H1 (cell line): ENCODE results near the gene MTERF1. TPM values are rescaled to one million over a fixed set of nuclear protein-coding genes. Genes with fewer than 3 reads are reported as not detected.

Experiments used
- CTCF ChIA-PET: fragments of 300-600 bp; sonication (Branson Sonifier 250); formaldehyde crosslinking; loops from one replicate; lab custom pipeline; 2021; ENCODE audit not compliant: partially characterized antibody; lab: Charles Lee
- POLR2A ChIA-PET: fragments of 300-600 bp; sonication (Branson Sonifier 250); formaldehyde crosslinking; loops from one replicate; lab custom pipeline; 2021; ENCODE audit warnings: inconsistent platforms; ENCODE audit not compliant: partially characterized antibody; lab: Charles Lee
- DNase-seq, 2 experiments: peaks; one replicate each; pipeline versions ENCODE4 v3.0.0 to v3.0.0-alpha.2; 2010 to 2022; ENCODE audit warnings: low spot score in 2 of 2, low read depth in 1 of 2, mixed read lengths in 1 of 2
- FAIRE-seq: peaks from 2 replicates; lab custom pipeline; 2011; peaks lifted over from hg19 to GRCh38; lab: Jason Lieb, UNC
- H2AFZ ChIP-seq: 2 replicates; pipeline ENCODE4 v1.8.1; 2012; ENCODE audit warnings: low read length, inconsistent platforms
- H2AK5ac ChIP-seq: 2 replicates; pipeline ENCODE4 v1.6.1; 2013; ENCODE audit warnings: low read depth, low read length
- H2BK120ac ChIP-seq: replicated peaks from 2 replicates; pipeline ENCODE3; 2013; ENCODE audit warnings: low read depth, low read length, inconsistent platforms
- H2BK12ac ChIP-seq: 2 replicates; pipeline ENCODE4 v1.6.1; 2013; ENCODE audit warnings: low read depth, low read length
- H2BK15ac ChIP-seq: 2 replicates; pipeline ENCODE4 v1.6.1; 2013; ENCODE audit warnings: low read length
- H2BK20ac ChIP-seq: 2 replicates; pipeline ENCODE4 v1.6.1; 2013; ENCODE audit warnings: low read length
- H2BK5ac ChIP-seq: 2 replicates; pipeline ENCODE4 v1.6.1; 2013; ENCODE audit warnings: low read depth, low read length
- H3K14ac ChIP-seq: 2 replicates; pipeline ENCODE4 v1.6.1; 2013; ENCODE audit warnings: inconsistent platforms; ENCODE audit not compliant: insufficient read length
- H3K18ac ChIP-seq: 2 replicates; pipeline ENCODE4 v1.6.1; 2013; ENCODE audit warnings: low read length; ENCODE audit errors: extremely low read depth
- H3K23ac ChIP-seq: 2 replicates; pipeline ENCODE4 v1.6.1; 2013; ENCODE audit warnings: inconsistent platforms; ENCODE audit not compliant: insufficient read length
- H3K23me2 ChIP-seq: 2 replicates; pipeline ENCODE4 v1.6.1; 2013; ENCODE audit warnings: low read depth, low read length
- H3K27ac ChIP-seq: 2 replicates; pipeline ENCODE4 v1.6.1; 2011; ENCODE audit warnings: low read depth, low read length, inconsistent platforms
- H3K27me3 ChIP-seq, 4 experiments: replicated peaks in 1 of 4; 1 replicate in 1 of 4; 2 replicates in 3 of 4; pipeline versions ENCODE4 v1.6.1 to v1.8.1; 2011 to 2013; ENCODE audit warnings: low read length in 3 of 4, mild to moderate bottlenecking in 3 of 4, inconsistent platforms in 2 of 4, mixed read lengths in 2 of 4, moderate library complexity in 1 of 4; ENCODE audit not compliant: control insufficient read depth in 3 of 4, insufficient read depth in 3 of 4; ENCODE audit errors: extremely low read depth in 1 of 4
- H3K36me3 ChIP-seq, 4 experiments: 2 replicates each; pipeline versions ENCODE4 v1.6.1 to v1.8.1; 2011 to 2013; ENCODE audit warnings: mild to moderate bottlenecking in 4 of 4, low read length in 3 of 4, moderate library complexity in 2 of 4, control low read depth in 1 of 4, inconsistent platforms in 1 of 4; ENCODE audit not compliant: insufficient read depth in 4 of 4, control insufficient read depth in 2 of 4
- H3K4ac ChIP-seq: replicated peaks from 2 replicates; pipeline ENCODE3; 2013; ENCODE audit warnings: low read length, low read depth, mixed read lengths, inconsistent platforms; ENCODE audit not compliant: insufficient read length
- H3K4me1 ChIP-seq, 4 experiments: replicated peaks in 1 of 4; 1 replicate in 1 of 4; 2 replicates in 3 of 4; pipeline versions ENCODE4 v1.6.1 to v1.8.1; 2011 to 2013; ENCODE audit warnings: low read length in 3 of 4, inconsistent platforms in 2 of 4, mixed read lengths in 1 of 4; ENCODE audit not compliant: insufficient read depth in 4 of 4, control insufficient read depth in 3 of 4
- H3K4me2 ChIP-seq, 2 experiments: 2 replicates each; pipeline versions ENCODE4 v1.6.1 to v1.8.1; 2011 to 2013; ENCODE audit warnings: low read depth in 2 of 2, low read length in 2 of 2, control low read depth in 1 of 2, inconsistent platforms in 1 of 2, mild to moderate bottlenecking in 1 of 2; ENCODE audit not compliant: insufficient read depth in 1 of 2
- H3K4me3 ChIP-seq, 4 experiments: fragments of 200-600, 300-600 bp in 1 of 4; sonication (generic), shearing (Covaris generic), sonication (Bioruptor Twin) in 1 of 4; 2 replicates each; pipeline versions ENCODE4 v1.5.1 to v1.8.1; 2011 to 2016; ENCODE audit warnings: low read length in 4 of 4, low read depth in 3 of 4, control low read depth in 2 of 4, inconsistent platforms in 2 of 4, mild to moderate bottlenecking in 2 of 4, mixed read lengths in 1 of 4, moderate library complexity in 1 of 4; ENCODE audit not compliant: insufficient read depth in 2 of 4; ENCODE audit errors: extremely low read depth in 1 of 4
- H3K56ac ChIP-seq: replicated peaks from 2 replicates; pipeline ENCODE3; 2013; ENCODE audit warnings: low read depth, mild to moderate bottlenecking, mixed read lengths, low read length, inconsistent platforms; ENCODE audit not compliant: insufficient read length
- H3K79me1 ChIP-seq: 2 replicates; pipeline ENCODE4 v1.6.1; 2013; ENCODE audit warnings: low read depth, low read length, control low read depth
- H3K79me2 ChIP-seq, 2 experiments: 2 replicates each; pipeline versions ENCODE4 v1.6.1 to v1.8.1; 2012 to 2013; ENCODE audit warnings: low read length in 2 of 2, mild to moderate bottlenecking in 2 of 2, inconsistent platforms in 1 of 2; ENCODE audit not compliant: insufficient read depth in 2 of 2, control insufficient read depth in 1 of 2
- H3K9ac ChIP-seq, 4 experiments: replicated peaks in 1 of 4; 1 replicate in 1 of 4; 2 replicates in 3 of 4; pipeline versions ENCODE4 v1.6.1 to v1.8.1; 2011 to 2013; ENCODE audit warnings: low read depth in 3 of 4, low read length in 3 of 4, control low read depth in 2 of 4, mild to moderate bottlenecking in 2 of 4, moderate library complexity in 2 of 4, inconsistent platforms in 1 of 4; ENCODE audit errors: extremely low read depth in 1 of 4
- H3K9me3 ChIP-seq, 2 experiments: 2 replicates each; pipeline versions ENCODE4 v1.6.1 to v1.8.1; 2012 to 2013; ENCODE audit warnings: mild to moderate bottlenecking in 2 of 2, moderate library complexity in 2 of 2, control low read depth in 1 of 2, inconsistent platforms in 1 of 2, low read depth in 1 of 2, low read length in 1 of 2, mixed read lengths in 1 of 2; ENCODE audit not compliant: insufficient read depth in 2 of 2
- H4K20me1 ChIP-seq, 2 experiments: replicated peaks in 1 of 2; 2 replicates each; pipeline versions ENCODE3 to v1.8.1; 2011 to 2013; ENCODE audit warnings: inconsistent platforms in 2 of 2, low read length in 2 of 2, mild to moderate bottlenecking in 1 of 2; ENCODE audit not compliant: insufficient read depth in 2 of 2, control insufficient read depth in 1 of 2
- H4K5ac ChIP-seq: 2 replicates; pipeline ENCODE4 v1.6.1; 2013; ENCODE audit warnings: low read length, low read depth, mixed read lengths, inconsistent platforms; ENCODE audit not compliant: insufficient read length
- H4K8ac ChIP-seq: 2 replicates; pipeline ENCODE4 v1.8.0; 2013; ENCODE audit warnings: mild to moderate bottlenecking, moderate library complexity, low read length, inconsistent platforms; ENCODE audit not compliant: insufficient read depth; ENCODE audit errors: extremely low read depth
- H4K91ac ChIP-seq: replicated peaks from 2 replicates; pipeline ENCODE3; 2013; ENCODE audit warnings: low read length, mixed read lengths, inconsistent platforms; ENCODE audit not compliant: insufficient read length
- NRF1 ChIP-seq: IDR thresholded peaks from 2 replicates; pipeline ENCODE4 v1.6.1; 2011; ENCODE audit warnings: mild to moderate bottlenecking, low read depth, low read length, improper control_type of control experiment
- PHF8 ChIP-seq: fragments of 200-600 bp; sonication (generic); conservative IDR thresholded peaks from 2 replicates; pipeline ENCODE4 v1.7.1; 2012; ENCODE audit warnings: low read depth, mild to moderate bottlenecking, inconsistent platforms, low read length, moderate library complexity
- SIX5 ChIP-seq: IDR thresholded peaks from 2 replicates; pipeline ENCODE4 v1.6.1; 2011; ENCODE audit warnings: mild to moderate bottlenecking, low read depth, low read length
- SP4 ChIP-seq: IDR thresholded peaks from 2 replicates; pipeline ENCODE4 v1.6.1; 2012; ENCODE audit warnings: low read length, inconsistent platforms
- TBP ChIP-seq: IDR thresholded peaks from 2 replicates; pipeline ENCODE4 v1.6.1; 2011; ENCODE audit warnings: low read depth, low read length, improper control_type of control experiment
- ZNF274 ChIP-seq: IDR thresholded peaks from 2 replicates; pipeline ENCODE4 v1.7.0; 2012; ENCODE audit warnings: low read length, borderline replicate concordance; ENCODE audit errors: extremely low read depth
- WGBS, 2 experiments: shearing (Covaris generic) in 1 of 2; methylation state at CpG; one replicate each; pipeline versions ENCODE4 v1.1.6 to v1.1.7; 2013 to 2015; ENCODE audit warnings: low lambda C conversion rate in 2 of 2, mixed read lengths in 2 of 2, inconsistent platforms in 1 of 2, low coverage in 1 of 2, missing lambda C conversion rate in 1 of 2; ENCODE audit not compliant: insufficient replicate concordance in 2 of 2, insufficient coverage in 1 of 2, insufficient read length in 1 of 2; ENCODE audit errors: extremely low coverage in 1 of 2, missing lambda C conversion rate in 1 of 2; 5-methylcytosine and 5-hydroxymethylcytosine counted together
- polyA plus RNA-seq, 7 experiments: library from polyadenylated mRNA; depleted of rRNA in 3 of 7; stranded (reverse) in 5 of 7; unstranded in 2 of 7; fragments of >200 nt in 5 of 7; fragments of 200-250 nt in 2 of 7; gene quantifications; 1 replicate in 5 of 7; 2 replicates in 1 of 7; 4 replicates in 1 of 7; pipeline versions ENCODE4 v1.2.1 to v1.2.3, GENCODE V29; 2011 to 2013; ENCODE audit warnings: missing spikeins in 2 of 7, mixed read lengths in 2 of 7
- total RNA-seq: library from RNA; stranded (reverse); fragmentation: NEBNext Ultra II Directional; extraction: Animal tissue kit (Norgen Biotek cat#: 25700); gene quantifications from 2 replicates; pipeline ENCODE4 v1.2.1, GENCODE V29; 2021

MTERF1 gene
- total and polyA plus RNA-seq, 2 of the 8 experiments (the other 6 are each of a cell fraction or from before 2014, with no cell fraction given) = 4.5 to 12.6 TPM

DNA sequence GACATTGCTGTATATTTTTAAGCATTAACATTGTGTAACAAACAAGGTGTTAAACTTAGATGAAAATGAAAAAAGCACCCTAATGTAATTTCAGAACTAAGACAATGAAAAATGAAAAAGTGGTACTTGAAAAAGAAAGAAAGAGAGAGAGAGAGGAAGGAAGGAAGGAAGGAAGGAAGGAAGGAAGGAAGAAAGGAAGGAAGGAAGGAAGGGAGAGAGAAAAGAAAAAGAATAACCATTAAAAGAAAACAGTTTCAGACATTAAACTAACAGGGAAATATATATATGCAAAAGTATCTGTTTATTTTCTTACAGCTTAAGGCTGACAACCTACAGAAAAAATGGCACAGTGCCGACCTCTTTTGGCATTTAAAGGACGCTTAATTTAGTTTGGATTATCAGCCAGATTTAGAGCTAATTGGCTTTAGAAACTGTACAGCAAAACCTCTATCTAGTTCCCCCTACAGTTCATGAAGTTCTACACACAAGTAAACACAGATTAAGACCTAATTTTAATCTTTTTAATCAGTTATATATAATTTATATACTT, 13.8 kb downstream of the MTERF1 start:
- H2BK120ac ChIP-seq = no peak overlapping the region
- H2BK5ac ChIP-seq = no peak overlapping the region
- H2BK12ac ChIP-seq = no peak overlapping the region
- ChIA-PET POLR2A (no interaction called here), CTCF (interaction anchor here (1.2 to 1.9 kb wide), 4 partner anchors 9 to 36 kb away, joined by 3 to 8 read pairs (median 7); partner anchors contain the start of gene MTERF1)
- no peak overlapping the region for H4K91ac ChIP-seq
- no peak for TF ChIP-seq ZNF274
- TF ChIP-seq SIX5 = no peak
- no peak for TF ChIP-seq PHF8
- TF ChIP-seq TBP = no peak
- no peak for TF ChIP-seq SP4
- no peak for TF ChIP-seq NRF1
- no peak overlapping the region for H2BK15ac ChIP-seq
- H3K18ac ChIP-seq = no peak overlapping the region
- no peak overlapping the region for H4K5ac ChIP-seq
- DNase-seq (no peak), FAIRE-seq (no peak)
- 76% methylated on average over 2 of the region's 2 CpGs; no CpG with 5 or more reads in 1 of the 2 experiments for WGBS, 2 experiments
- H3K23me2 ChIP-seq = no peaks in the 10 kb centered on the region
- no peak overlapping the region for H2BK20ac ChIP-seq
- H3K36me3 ChIP-seq = no peaks in the 10 kb centered on the region
- no peaks in the 10 kb centered on the region for H3K4me1 ChIP-seq
- H3K9ac ChIP-seq = no peak overlapping the region
- H3K23ac ChIP-seq = no peak overlapping the region
- no peaks in the 10 kb centered on the region for H3K79me2 ChIP-seq
- H3K14ac ChIP-seq = no peak overlapping the region
- no peak overlapping the region for H3K4me3 ChIP-seq
- H3K4ac ChIP-seq = no peak overlapping the region
- H3K79me1 ChIP-seq = peaks cover 3% of the 10 kb centered on the region; the same call in 1 of the 2 replicates
- H3K9me3 ChIP-seq = no peaks in the 10 kb centered on the region
- H3K4me2 ChIP-seq = no peak overlapping the region
- no peaks in the 10 kb centered on the region for H4K20me1 ChIP-seq
- no peak overlapping the region for H4K8ac ChIP-seq
- no peak overlapping the region for H3K27ac ChIP-seq
- no peak overlapping the region for H3K56ac ChIP-seq
- no peak overlapping the region for H2AFZ ChIP-seq
- no peaks in the 10 kb centered on the region for H3K27me3 ChIP-seq
- H2AK5ac ChIP-seq = no peak overlapping the region
